K562 (cell line): ENCODE data around the gene TBX1. TPM values are rescaled to one million over a fixed set of nuclear protein-coding genes. Genes with fewer than 3 reads are reported as not detected.

Experiments
- BCOR ChIP-seq: fragments of 450-650 bp; IDR thresholded peaks from 2 replicates; pipeline ENCODE4 v1.6.1; 2016
- CBX3 ChIP-seq, 2 experiments: IDR thresholded peaks; 1 replicate in 1 of 2; 2 replicates in 1 of 2; pipeline ENCODE4 v1.6.1; 2012; ENCODE audit warnings: inconsistent platforms in 2 of 2, low read length in 2 of 2, borderline replicate concordance in 1 of 2, control low read depth in 1 of 2
- EWSR1 ChIP-seq: fragments of 450-650 bp; IDR thresholded peaks from 2 replicates; pipeline ENCODE4 v1.6.1; 2018; ENCODE audit warnings: borderline replicate concordance, mild to moderate bottlenecking, low read depth, moderate library complexity; ENCODE audit not compliant: partially characterized antibody
- HDAC6 ChIP-seq: IDR thresholded peaks from 2 replicates; pipeline ENCODE4 v1.6.1; 2012; ENCODE audit warnings: low read depth, mild to moderate bottlenecking, control low read depth, inconsistent platforms, low read length, moderate library complexity
- RFX1 ChIP-seq: fragments of 450-650 bp; IDR thresholded peaks from 2 replicates; pipeline ENCODE4 v1.6.1; 2016; ENCODE audit warnings: mild to moderate bottlenecking, moderate library complexity
- SP2 ChIP-seq: IDR thresholded peaks from 2 replicates; pipeline ENCODE4 v1.6.1; 2011; ENCODE audit warnings: mild to moderate bottlenecking, low read depth, low read length, moderate library complexity; ENCODE audit not compliant: poor library complexity, severe bottlenecking; ENCODE audit errors: extremely low read depth
- SREBF2 ChIP-seq: sonication (generic); formaldehyde crosslinking; IDR thresholded peaks from 2 replicates; pipeline ENCODE4 v1.4.0; 2020; ENCODE audit warnings: mild to moderate bottlenecking, missing genetic modification reagents
- SRF ChIP-seq, 2 experiments: fragments of 250-450, 450-650 bp in 1 of 2; sonication (Bioruptor Pico) in 1 of 2; sonication (generic) in 1 of 2; formaldehyde crosslinking; IDR thresholded peaks; 2 replicates each; pipeline versions ENCODE4 v1.5.0 to v1.5.1; 2020 to 2022; ENCODE audit warnings: mild to moderate bottlenecking in 1 of 2, missing genetic modification reagents in 1 of 2
- TCF7L2 ChIP-seq: fragments of 150-350 bp; IDR thresholded peaks from 2 replicates; pipeline ENCODE4 v1.6.1; 2016; ENCODE audit warnings: low read depth, mild to moderate bottlenecking, low read length, moderate library complexity
- ZBTB43 ChIP-seq: sonication (generic); formaldehyde crosslinking; IDR thresholded peaks from 2 replicates; pipeline ENCODE4 v1.8.0; 2023; ENCODE audit warnings: mild to moderate bottlenecking, missing genetic modification reagents
- ZHX1 ChIP-seq: fragments of 150-350 bp; conservative IDR thresholded peaks from 2 replicates; pipeline ENCODE4 v1.6.1; 2014; ENCODE audit warnings: low read length
- ZNF57 ChIP-seq: fragments of 450-650 bp; formaldehyde crosslinking; IDR thresholded peaks from 2 replicates; pipeline ENCODE4 v1.4.0; 2020; ENCODE audit warnings: mild to moderate bottlenecking, moderate library complexity
- polyA plus RNA-seq, 8 experiments: library from polyadenylated mRNA; depleted of rRNA in 4 of 8; stranded (reverse) in 5 of 8; unstranded in 3 of 8; fragments of >200 nt; fragmentation: Nextera tagmentation in 2 of 8; fragmentation: Illumina TruSeq in 1 of 8; extraction: Ambion mirVana in 2 of 8; extraction: Trizol in 1 of 8; gene quantifications; 2 replicates each; pipeline versions ENCODE4 v1.2.1 to v1.2.3, GENCODE V29; 2011 to 2014; ENCODE audit warnings: inconsistent platforms in 1 of 8, missing spikeins in 1 of 8
- total RNA-seq, 7 experiments: library from RNA; depleted of rRNA in 6 of 7; stranded (reverse); fragments of >200 nt in 6 of 7; fragmentation: Illumina TruSeq in 2 of 7; extraction: Trizol in 2 of 7; gene quantifications; 2 replicates each; pipeline versions ENCODE4 v1.2.1 to v1.2.3, GENCODE V29; 2011 to 2021; ENCODE audit warnings: low replicate concordance in 1 of 7
- TF ChIP-seq, protein P1 (sequence below): fragments of 450-650 bp; IDR thresholded peaks from 2 replicates; pipeline ENCODE4 v1.6.1; 2016; ENCODE audit warnings: borderline replicate concordance
- TF ChIP-seq, protein P2 (sequence below): fragments of 450-650 bp; formaldehyde crosslinking; IDR thresholded peaks from 2 replicates; pipeline ENCODE4 v1.4.0; 2020; ENCODE audit warnings: mild to moderate bottlenecking
- TF ChIP-seq, protein P3 (sequence below): conservative IDR thresholded peaks from 2 replicates; pipeline ENCODE4 v1.6.1; 2011; ENCODE audit warnings: low read depth, mild to moderate bottlenecking, low read length; ENCODE audit not compliant: control insufficient read depth

The TBX1 gene
- total and polyA plus RNA-seq, 9 of the 15 experiments (the other 6 are each of a cell fraction or from before 2014, with no cell fraction given), result 0.07 to 35.0 (median 3.9) TPM

DNA sequence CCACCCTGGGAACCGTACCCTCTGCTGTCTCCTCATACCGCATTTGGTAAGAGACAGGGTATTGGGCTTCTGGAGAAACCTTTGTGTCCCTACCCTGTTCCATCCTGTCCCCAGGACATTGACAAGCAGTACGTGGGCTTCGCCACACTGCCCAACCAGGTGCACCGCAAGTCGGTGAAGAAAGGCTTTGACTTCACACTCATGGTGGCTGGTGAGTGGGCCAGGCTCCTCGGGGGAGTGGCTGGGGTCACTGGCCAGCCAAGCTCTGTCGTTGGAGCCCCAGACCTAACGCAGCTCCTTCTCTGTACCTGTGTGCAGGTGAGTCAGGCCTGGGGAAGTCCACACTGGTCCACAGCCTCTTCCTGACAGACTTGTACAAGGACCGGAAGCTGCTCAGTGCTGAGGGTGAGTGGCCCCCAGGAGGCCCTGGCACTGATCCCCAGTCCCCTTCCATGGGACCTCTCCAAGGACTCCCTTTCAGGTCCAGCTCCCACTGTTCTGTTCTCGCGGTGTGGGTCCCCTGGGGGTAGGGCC is 41.0 kb upstream of the TBX1 start (continued):
- no peak for TF ChIP-seq ZNF57 (CRISPR knock-in tag)
- TF ChIP-seq HDAC6, result peak; percentile 82; the same call in 1 of the 2 replicates
- TF ChIP-seq EWSR1, result no peak
- TF ChIP-seq CBX3 (IDR thresholded peaks at IDR 0.05; ENCODE audit: borderline replicate concordance in 1 of 2, low read length in 2 of 2), result no peak
- TF ChIP-seq, protein P1, sequence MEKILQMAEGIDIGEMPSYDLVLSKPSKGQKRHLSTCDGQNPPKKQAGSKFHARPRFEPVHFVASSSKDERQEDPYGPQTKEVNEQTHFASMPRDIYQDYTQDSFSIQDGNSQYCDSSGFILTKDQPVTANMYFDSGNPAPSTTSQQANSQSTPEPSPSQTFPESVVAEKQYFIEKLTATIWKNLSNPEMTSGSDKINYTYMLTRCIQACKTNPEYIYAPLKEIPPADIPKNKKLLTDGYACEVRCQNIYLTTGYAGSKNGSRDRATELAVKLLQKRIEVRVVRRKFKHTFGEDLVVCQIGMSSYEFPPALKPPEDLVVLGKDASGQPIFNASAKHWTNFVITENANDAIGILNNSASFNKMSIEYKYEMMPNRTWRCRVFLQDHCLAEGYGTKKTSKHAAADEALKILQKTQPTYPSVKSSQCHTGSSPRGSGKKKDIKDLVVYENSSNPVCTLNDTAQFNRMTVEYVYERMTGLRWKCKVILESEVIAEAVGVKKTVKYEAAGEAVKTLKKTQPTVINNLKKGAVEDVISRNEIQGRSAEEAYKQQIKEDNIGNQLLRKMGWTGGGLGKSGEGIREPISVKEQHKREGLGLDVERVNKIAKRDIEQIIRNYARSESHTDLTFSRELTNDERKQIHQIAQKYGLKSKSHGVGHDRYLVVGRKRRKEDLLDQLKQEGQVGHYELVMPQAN, result peak; percentile 65; the same call in 1 of the 2 replicates
- no peak for TF ChIP-seq RFX1
- TF ChIP-seq SP2, result peak; percentile 16
- TF ChIP-seq BCOR, result 0 out of 2 replicates have a peak, but pooled peaks have one; percentile 2
- TF ChIP-seq, protein P2, sequence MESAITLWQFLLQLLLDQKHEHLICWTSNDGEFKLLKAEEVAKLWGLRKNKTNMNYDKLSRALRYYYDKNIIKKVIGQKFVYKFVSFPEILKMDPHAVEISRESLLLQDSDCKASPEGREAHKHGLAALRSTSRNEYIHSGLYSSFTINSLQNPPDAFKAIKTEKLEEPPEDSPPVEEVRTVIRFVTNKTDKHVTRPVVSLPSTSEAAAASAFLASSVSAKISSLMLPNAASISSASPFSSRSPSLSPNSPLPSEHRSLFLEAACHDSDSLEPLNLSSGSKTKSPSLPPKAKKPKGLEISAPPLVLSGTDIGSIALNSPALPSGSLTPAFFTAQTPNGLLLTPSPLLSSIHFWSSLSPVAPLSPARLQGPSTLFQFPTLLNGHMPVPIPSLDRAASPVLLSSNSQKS, result no peak
- TF ChIP-seq SREBF2 (CRISPR knock-in tag), result no peak
- TF ChIP-seq, protein P3, sequence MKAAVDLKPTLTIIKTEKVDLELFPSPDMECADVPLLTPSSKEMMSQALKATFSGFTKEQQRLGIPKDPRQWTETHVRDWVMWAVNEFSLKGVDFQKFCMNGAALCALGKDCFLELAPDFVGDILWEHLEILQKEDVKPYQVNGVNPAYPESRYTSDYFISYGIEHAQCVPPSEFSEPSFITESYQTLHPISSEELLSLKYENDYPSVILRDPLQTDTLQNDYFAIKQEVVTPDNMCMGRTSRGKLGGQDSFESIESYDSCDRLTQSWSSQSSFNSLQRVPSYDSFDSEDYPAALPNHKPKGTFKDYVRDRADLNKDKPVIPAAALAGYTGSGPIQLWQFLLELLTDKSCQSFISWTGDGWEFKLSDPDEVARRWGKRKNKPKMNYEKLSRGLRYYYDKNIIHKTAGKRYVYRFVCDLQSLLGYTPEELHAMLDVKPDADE, result no peak
- 0 out of 2 replicates have a peak, but pooled peaks have one; percentile 63 for TF ChIP-seq ZHX1
- TF ChIP-seq ZBTB43, result no peak
- TF ChIP-seq SRF (CRISPR knock-in tag; IDR thresholded peaks at IDR 0.05), result no peak
- TF ChIP-seq TCF7L2, result 0 out of 2 replicates have a peak, but pooled peaks have one; percentile 3
